Lower leg skin (tissue), 4 donors: Measurements from ENCODE around the gene DNAH6. TPM values are rescaled to one million over a fixed set of nuclear protein-coding genes. Genes with fewer than 3 reads are reported as not detected.
"Not testable (repeated sequence)": the region's sequence is repeated elsewhere in the genome, so short reads cannot be mapped to it uniquely, and the experiment has no call there.

ENCODE experiments used
- DNase-seq, 2 donors: peaks; one replicate each; pipeline ENCODE4 v3.0.0-alpha.2; 2019; ENCODE audit warnings: low spot score in 2 of 2
- H3K4me3 ChIP-seq: fragments of 200-600 bp; sonication (generic); 2 replicates; pipeline ENCODE4 v1.5.1; 2017; ENCODE audit warnings: mild to moderate bottlenecking, low read depth; ENCODE audit not compliant: poor library complexity, severe bottlenecking
- CTCF ChIP-seq, 3 donors: fragments of 450-650 bp; IDR thresholded peaks; one replicate each; pipeline ENCODE4 v1.5.1; 2016; ENCODE audit warnings: antibody characterized with exemption in 3 of 3, mild to moderate bottlenecking in 3 of 3, moderate library complexity in 2 of 3
- POLR2A ChIP-seq, 2 donors: fragments of 450-650 bp; IDR thresholded peaks; one replicate each; pipeline ENCODE4 v1.6.1; 2016 to 2017; ENCODE audit warnings: antibody characterized with exemption in 2 of 2, mild to moderate bottlenecking in 1 of 2, moderate library complexity in 1 of 2
- WGBS, 2 donors: methylation state at CpG; one replicate each; pipeline ENCODE4 v1.1.5; 2018; 5-methylcytosine and 5-hydroxymethylcytosine counted together
- intact Hi-C: fragments of 100-400 bp; cut with DNase I; formaldehyde crosslinking; loops from one replicate; pipeline ENCODE4 v1.15.0; 2023; ENCODE audit warnings: low total_unique reads
- total RNA-seq, 4 donors: library from RNA; depleted of rRNA; stranded (reverse); fragments of >200 nt; gene quantifications; one replicate each; pipeline ENCODE4 v1.1.0, GENCODE V29; 2016

Gene DNAH6
- total RNA-seq, 4 donors from 2014 or later, result 0.02 to 0.72 (median 0.25) TPM

- H3K4me3 ChIP-seq, result no peak overlapping the region
- DNase-seq, result no peak
- TF ChIP-seq CTCF (IDR thresholded peaks at IDR 0.05) (no peak), POLR2A (IDR thresholded peaks at IDR 0.05) (no peak)
- 64 to 66% methylated on average over 3 of the region's 3 CpGs for WGBS, 2 donors
- intact Hi-C loops, result no loop called here
Measured at GRCh38 chr2:84866122-84866521, 349.8 kb downstream of the DNAH6 start.

GRCh38 chr2:84868327-84868726, 352.0 kb downstream of the DNAH6 start:
- intact Hi-C loops, DNase-seq, H3K4me3 ChIP-seq: not testable (repeated sequence)
- WGBS, 2 donors, result 92 to 93% methylated on average over 4 of the region's 4 CpGs

Other genes starting within 250 kb of the DNAH6 start
- 10 to 100 TPM; 47.7 to 83.8 (median 61.1) TPM for gene SUCLG1, start 57.2 kb upstream of the DNAH6 start, total RNA-seq